HG03175 (cell line): ENCODE measurements around the gene KHDRBS1.
A peak's percentile ranks its signal among the peaks of the same experiment; 100 is the strongest.
"Not testable (repeated sequence)": the region's sequence is repeated elsewhere in the genome, so short reads cannot be mapped to it uniquely, and the experiment has no call there.

Source experiments
- ATAC-seq: cut with Tn5 transposase; IDR thresholded peaks from one replicate; pipeline ENCODE4 v1.9.1; 2021; ENCODE audit warnings: mild to moderate bottlenecking, moderate library complexity; ENCODE audit not compliant: unreplicated experiment

Gene KHDRBS1

DNA sequence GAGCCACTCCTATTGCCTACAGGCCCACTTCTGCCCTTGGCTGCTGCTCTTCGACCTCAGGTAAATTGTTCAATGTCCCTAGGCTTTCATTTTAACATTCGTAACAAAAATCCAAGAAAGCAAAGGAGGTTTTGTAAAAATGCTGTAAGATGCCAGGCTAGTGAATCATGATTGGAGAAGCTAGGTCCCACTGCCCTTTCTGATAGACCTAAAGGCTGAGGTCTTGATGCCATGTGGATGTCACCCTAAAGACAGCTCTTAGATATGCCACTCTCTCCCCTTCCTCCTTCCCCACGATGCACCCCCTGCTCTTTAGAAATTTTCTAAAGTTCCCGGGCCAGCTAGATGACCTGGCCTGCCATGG lies 49.2 kb downstream of the KHDRBS1 start:
- no peak for ATAC-seq

DNA sequence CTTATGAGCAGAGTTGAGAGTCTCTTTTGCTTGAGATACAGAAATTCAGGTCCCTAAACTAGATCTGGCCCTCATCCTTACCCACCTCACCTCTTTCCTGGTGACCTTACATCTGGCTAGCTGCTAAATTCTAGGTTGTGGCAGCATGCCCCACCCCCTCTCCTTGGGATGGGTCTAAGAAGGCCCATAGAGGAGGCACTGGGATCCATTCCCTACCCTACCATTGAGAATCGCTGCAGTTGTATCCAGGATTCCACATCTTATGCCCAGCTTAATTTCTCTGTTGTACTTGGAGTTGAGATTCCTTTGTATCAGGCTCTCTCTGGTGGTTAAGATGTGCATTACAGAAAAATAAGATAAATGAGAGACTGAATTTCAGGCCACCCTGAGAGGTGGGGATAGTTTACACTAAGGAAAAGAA lies 49.6 kb downstream of the KHDRBS1 start:
- no peak for ATAC-seq

DNA sequence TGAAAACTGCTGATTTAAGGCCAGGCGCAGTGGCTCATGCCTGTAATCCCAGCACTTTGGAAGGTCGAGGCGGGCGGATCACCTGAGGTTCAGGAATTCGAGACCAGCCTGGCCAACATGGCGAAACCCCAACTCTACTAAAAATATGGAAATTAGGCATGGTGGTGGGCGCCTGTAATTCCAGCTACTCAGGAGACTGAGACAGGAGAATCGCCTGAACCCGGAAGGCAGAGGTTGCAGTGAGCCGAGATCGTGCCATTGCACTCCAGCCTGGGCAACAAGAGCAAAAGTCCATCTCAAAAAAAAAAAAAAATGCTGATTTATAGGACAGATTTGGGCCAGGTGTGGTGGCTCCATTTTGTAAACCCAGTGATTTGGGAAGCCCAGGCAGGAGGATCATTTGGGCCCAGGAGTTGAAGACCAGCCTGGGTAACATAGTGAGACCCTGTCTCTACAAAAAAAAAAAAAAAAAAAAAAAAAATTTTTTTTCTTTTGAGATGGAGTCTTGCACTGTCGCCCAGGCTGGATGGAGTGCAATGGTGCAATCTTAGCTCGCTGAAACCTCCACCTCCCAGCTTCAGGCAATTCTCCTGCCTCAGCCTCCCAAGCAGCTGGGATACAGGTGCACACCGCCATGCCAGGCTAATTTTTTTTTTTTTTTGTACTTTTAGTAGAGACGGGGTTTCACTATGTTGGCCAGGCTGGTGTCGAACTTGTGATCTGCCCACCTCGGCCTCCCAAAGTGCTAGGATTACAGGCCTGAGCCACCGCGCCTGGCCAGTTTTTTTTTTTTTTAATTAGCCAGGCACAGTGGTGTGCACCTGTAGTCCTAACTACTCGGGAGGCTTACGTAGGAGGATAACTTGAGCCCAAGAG lies 52.2 kb downstream of the KHDRBS1 start:
- not testable (repeated sequence) for ATAC-seq

DNA sequence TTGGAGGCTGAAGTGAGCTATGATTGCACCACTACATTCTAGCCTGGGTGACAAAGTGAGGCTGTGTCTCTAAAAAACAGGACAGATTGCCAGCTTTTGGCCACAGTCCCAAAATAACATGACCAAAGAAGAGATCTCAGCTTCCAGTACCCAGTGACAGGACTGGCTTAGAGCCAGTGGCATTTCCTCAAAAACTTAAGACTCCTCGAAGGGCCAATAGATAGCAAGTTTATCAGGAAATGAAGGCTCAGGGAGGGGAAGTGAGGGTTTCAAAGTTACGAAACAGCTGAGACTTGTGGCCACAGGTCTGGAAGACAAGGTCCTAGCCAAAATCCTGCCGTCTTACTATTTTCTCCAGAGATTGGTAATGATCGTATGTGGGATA lies 52.8 kb downstream of the KHDRBS1 start:
- ATAC-seq, result no peak

DNA sequence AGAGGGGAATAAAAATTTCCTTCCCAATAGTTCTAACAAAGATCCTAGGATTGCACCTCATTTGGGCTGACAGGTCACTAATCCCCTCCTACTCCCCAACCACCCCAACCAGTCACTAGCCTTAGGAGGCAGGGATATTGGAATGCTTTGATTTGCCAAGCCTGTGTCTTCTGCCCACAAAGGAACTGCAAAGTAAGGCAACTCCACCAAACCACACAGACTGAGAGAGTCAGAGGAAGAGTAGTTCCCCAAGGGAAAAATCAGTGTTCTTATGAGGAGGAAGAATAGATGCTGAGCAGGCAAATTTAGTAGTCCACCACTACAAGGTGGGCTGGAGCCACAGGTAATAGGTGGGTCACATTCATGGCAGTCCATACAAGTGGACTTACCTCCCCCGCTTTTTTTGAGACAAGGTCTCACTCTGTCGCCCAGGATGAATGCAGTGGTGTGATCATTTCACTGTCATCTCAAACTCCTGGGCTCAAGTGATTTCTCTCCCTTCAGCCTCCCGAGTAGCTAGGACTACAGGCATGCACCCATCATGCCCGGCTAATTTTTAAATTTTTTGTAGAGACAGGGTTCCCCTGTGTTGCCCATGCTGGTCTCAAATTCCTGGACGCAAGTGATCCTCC lies 55.4 kb downstream of the KHDRBS1 start:
- ATAC-seq, result no peak

DNA sequence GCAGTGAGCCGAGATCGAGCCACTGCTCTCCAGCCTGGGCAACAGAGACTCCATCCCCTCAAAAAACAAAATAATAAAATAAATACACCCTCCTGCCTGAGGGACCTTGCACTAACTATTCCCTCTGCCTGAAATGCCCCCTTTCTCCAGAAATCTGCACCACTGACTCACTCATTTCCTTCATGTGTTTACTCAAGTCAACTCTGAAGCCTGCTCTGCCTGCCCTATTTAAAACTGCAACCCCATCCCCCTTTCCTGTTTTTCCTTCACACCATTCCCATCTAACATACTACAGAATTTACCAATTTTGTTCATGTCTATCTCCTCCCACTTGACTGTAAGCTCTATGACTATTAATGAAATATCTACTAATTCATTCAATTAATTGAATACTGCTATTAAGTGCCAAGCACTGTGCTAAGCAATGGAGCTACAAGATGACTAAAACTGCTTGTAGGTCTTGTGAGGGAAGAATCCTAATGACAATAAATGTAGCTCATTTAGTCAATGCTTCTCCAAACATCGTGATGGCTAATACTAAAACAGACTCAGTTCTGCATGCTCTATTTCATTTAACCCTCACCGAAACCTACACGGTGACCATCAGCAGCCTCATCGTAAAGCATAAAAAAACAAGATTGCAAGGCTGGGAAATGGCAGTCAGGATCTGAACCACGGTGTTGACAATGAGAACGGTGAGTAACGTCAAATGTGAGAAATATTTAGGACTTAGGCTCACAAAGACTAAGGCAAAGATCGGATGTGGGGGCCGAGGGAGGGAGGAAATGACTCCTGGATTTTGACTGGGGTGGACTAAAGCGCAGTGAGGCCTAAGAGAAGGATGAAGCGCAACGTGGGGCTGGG lies 58.3 kb downstream of the KHDRBS1 start:
- no peak for ATAC-seq

DNA sequence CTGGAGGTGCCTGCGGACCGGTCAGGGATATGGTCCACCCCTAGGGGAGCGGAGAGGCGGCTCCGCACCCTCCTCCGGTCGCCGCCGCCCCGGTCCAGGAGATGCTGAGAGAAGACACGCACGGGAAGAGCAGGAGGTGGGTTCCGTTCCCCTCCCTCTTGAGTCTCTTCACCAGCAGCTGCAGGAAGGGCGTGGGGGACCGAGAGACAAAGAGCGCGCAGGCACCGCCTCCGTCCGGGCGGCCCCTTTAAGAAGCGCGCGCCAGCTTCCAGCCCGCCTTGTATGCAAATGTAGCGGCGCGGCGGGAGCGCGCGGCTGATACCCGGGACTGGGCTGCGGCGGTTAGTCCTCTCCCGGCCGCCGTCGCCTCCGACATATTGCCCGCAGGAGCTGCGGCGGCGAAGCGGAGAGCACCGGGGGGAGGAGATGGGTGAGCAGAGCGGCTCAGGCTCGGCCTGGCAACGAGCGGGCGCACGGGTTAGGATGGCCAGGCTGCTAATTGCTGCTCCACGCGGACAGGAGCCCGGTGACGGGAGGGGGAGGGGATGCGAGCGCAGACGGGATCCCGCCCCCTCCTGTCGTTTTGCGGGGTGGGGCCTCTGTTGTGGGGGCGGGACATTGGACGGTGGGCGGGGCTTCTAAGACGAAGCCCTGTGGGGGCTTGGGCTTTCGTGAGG lies 59.1 kb downstream of the KHDRBS1 start, which contains the start of gene TMEM39B:
Gene TMEM39B (plus strand): TSS at position 318 of the 677 bp plus-strand sequence. CDS start 109 bp downstream, at position 427.
- peak; percentile 88 for ATAC-seq

DNA sequence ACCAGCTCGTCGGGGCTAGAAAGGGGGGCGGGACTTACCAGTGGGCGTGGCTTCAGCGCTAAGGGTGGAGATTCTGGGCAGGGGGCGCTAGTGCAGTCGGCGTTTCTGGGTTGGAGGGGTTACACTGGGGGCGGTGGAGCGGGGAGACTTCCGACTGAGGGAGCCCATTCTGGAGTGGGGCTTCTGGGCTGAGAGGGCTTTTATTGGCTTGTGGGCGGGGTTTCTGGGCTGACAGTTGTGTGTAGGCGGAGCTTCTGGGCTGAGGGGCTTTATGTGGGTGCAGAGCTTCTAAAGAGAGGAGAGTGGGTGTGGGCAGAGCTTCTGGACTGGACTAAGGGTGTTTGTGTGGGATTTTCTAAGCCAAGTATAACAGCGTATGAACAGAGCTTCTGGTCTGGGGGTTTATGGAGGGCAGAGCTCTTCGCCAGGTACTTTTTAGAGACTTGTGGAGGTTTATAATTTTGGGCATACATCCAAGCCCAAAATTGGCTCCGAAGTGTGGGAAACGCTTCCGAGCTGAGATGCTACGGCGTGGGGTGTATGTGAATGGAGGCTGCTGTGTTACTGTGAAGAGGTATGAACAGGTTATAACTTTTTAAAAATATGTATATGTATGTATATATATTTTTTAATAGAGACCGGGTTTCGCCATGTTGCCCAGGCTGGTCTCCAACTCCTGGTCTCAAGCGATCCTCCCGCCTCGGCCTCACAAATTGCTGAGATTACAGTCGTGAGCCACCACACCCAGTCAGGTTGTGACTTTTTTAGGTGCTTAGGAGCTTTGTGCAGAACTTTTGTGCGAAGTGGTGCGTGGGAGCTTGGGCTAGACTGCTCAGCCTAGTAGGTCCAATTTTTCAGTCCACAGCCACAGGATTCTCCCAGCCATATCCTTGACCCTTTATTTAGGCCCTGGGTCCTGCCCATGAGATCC lies 59.9 kb downstream of the KHDRBS1 start:
- ATAC-seq, result peak; percentile 11

DNA sequence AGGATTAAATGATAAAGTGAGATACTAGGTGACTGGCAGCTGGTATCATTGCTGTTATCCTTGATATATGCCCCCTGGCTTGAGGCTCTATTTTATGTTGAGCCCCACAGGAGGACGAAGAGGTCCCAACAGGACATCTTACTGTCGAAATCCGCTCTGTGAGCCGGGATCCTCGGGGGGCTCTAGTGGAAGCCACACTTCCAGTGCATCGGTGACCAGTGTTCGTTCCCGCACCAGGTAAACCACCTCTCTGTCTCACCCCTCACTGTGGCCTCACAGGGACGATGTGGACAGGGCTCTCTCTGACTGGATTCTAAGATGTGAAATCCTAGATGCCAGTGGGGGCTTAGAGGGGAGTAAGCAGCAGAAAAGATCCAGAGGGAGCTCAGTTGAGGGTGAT lies 61.2 kb downstream of the KHDRBS1 start:
- ATAC-seq, result no peak

DNA sequence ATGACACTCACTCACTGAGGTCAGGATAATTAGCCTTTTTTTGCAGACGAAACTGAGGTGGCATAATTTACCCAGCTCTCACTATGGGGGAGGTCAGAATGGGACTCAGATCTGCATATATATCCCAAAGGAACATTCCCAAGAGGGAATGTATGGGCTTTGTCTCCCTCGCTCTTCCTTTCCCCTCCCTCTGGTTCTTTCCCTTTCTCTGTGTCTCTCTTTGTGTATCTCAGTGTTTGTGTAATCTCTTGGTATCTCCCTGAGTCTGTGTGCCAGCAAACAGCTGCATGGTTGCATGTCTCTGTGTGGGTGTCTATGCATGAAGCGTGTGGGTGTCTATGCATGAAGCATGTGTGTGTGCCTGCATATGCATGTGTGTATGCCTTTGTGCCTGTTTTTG lies 63.8 kb downstream of the KHDRBS1 start:
- no peak for ATAC-seq

DNA sequence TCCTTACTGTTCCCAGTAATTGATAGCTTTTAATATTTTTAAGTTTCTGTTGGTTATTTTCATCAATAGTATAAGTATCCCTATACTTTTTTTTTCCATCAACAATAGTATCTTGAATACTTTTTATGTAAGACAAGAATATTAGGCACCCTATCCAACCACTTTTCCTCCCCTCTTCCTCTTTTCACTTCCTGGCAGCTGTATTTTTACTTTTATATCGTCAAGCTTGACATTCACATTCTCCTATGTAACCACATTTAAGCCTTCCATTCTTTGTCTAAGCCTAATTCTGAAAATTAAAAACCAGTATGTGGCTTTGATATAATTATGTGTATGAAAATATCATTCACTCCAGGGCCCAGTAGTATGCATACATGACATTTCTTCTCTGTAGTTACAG lies 68.4 kb downstream of the KHDRBS1 start:
- no peak for ATAC-seq

DNA sequence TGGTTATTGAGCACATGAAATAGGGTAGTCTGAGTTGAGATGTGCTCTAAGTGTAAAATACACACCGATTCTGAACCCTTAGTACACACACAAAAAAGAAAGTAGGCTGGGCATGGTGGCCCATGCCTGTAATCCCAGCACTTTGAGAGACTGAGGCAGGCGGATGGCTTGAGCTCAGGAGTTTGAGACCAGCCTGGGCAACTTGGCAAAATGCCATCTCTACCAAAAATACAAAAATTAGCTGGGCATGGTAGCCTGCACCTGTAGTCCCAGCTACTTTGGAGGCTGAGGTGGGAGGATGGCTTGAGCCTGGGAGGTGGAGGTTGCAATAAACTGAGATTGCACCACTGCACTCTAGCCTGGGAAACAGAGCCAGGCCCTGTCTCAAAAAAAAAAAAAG lies 72.7 kb downstream of the KHDRBS1 start:
- not testable (repeated sequence) for ATAC-seq

DNA sequence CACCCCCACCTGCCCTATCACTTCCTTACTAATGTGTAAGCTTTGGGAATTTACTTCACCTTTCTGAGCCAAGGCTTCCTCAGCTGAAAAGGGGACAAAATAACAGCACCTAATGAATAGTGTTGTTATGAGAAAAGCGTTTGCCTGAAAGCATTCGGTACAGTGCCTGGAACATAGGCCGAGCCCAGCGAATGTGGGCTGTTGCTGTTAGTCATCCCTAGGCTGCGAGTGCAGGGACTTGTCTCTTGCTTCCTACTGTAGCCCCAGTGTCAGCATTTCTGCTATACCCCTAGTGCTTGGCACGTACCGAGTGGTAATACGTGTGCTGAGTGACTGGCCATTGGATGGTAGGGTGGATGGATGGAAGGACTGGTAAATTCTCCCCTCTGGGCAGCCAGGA lies 77.5 kb downstream of the KHDRBS1 start:
- ATAC-seq, result no peak

DNA sequence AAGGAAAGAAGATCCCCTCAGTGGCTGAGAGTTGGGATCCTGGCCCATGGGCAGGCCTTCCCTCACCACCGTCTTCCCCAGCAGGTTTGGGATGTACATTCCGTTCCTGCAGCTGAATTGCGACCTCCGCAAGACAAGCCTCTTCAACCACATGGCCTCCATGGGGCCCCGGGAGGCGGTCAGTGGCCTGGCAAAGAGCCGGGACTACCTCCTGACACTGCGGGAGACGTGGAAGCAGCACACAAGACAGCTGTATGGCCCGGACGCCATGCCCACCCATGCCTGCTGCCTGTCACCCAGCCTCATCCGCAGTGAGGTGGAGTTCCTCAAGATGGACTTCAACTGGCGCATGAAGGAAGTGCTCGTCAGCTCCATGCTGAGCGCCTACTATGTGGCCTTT lies 77.9 kb downstream of the KHDRBS1 start:
- ATAC-seq, result no peak
